Measurements from ENCODE around the gene EFCAB11.

EFCAB11 gene

GRCh38 chr14:89954070-89955021, at the start of gene EFCAB11:
EFCAB11 (minus strand) TSS chr14:89954730; CDS start chr14:89954660, 70 bp downstream.
- DNase-seq (ENCODE audit: low read depth in 2 of 2), result peak; percentile 95 to 96

GRCh38 chr14:90003526-90004307, 49.2 kb upstream of the EFCAB11 start:
- no peak for DNase-seq (ENCODE audit: low read depth in 2 of 2)

- DNase-seq (ENCODE audit: low read depth in 2 of 2), result no peak
Measured at GRCh38 chr14:90000935-90001334, 46.4 kb upstream of the EFCAB11 start.

- DNase-seq (ENCODE audit: low read depth in 2 of 2), result no peak
Measured at GRCh38 chr14:89996963-89997362, 42.4 kb upstream of the EFCAB11 start.

- no peak for DNase-seq (ENCODE audit: low read depth in 2 of 2)
Measured at GRCh38 chr14:89992273-89992672, 37.7 kb upstream of the EFCAB11 start.

- DNase-seq (ENCODE audit: low read depth in 2 of 2), result no peak
Measured at GRCh38 chr14:89990623-89991275, 36.2 kb upstream of the EFCAB11 start.

- no peak for DNase-seq (ENCODE audit: low read depth in 2 of 2)
Measured at GRCh38 chr14:89990218-89990617, 35.7 kb upstream of the EFCAB11 start.

- DNase-seq (ENCODE audit: low read depth in 2 of 2), result no peak
Measured at GRCh38 chr14:89988787-89989186, 34.3 kb upstream of the EFCAB11 start.

GRCh38 chr14:89987161-89987475, 32.6 kb upstream of the EFCAB11 start:
- no peak for DNase-seq (ENCODE audit: low read depth in 2 of 2)

GRCh38 chr14:89986462-89987160, 32.1 kb upstream of the EFCAB11 start:
- no peak for DNase-seq (ENCODE audit: low read depth in 2 of 2)

GRCh38 chr14:89983375-89983774, 28.8 kb upstream of the EFCAB11 start:
- no peak for DNase-seq (ENCODE audit: low read depth in 2 of 2)

GRCh38 chr14:89978656-89979055, 24.1 kb upstream of the EFCAB11 start:
- DNase-seq (ENCODE audit: low read depth in 2 of 2), result no peak

- no peak for DNase-seq (ENCODE audit: low read depth in 2 of 2)
Measured at GRCh38 chr14:89977668-89978067, 23.1 kb upstream of the EFCAB11 start.

GRCh38 chr14:89973234-89973823, 18.8 kb upstream of the EFCAB11 start:
- DNase-seq (ENCODE audit: low read depth in 2 of 2), result peak in 1 of 2 experiments; percentile 22

GRCh38 chr14:89965839-89966238, 11.3 kb upstream of the EFCAB11 start:
- DNase-seq (ENCODE audit: low read depth in 2 of 2), result no peak

GRCh38 chr14:89963288-89963978, 8.9 kb upstream of the EFCAB11 start:
- DNase-seq (ENCODE audit: low read depth in 2 of 2), result no peak

GRCh38 chr14:89960914-89961313, 6.4 kb upstream of the EFCAB11 start:
- no peak for DNase-seq (ENCODE audit: low read depth in 2 of 2)

GRCh38 chr14:89959853-89960445, 5.4 kb upstream of the EFCAB11 start:
- no peak for DNase-seq (ENCODE audit: low read depth in 2 of 2)

GRCh38 chr14:89958966-89959365, 4.4 kb upstream of the EFCAB11 start:
- DNase-seq (ENCODE audit: low read depth in 2 of 2), result no peak

GRCh38 chr14:89957791-89958190, 3.3 kb upstream of the EFCAB11 start:
- DNase-seq (ENCODE audit: low read depth in 2 of 2), result no peak
